ENCODE data around the gene SLC49A3.

DNA sequence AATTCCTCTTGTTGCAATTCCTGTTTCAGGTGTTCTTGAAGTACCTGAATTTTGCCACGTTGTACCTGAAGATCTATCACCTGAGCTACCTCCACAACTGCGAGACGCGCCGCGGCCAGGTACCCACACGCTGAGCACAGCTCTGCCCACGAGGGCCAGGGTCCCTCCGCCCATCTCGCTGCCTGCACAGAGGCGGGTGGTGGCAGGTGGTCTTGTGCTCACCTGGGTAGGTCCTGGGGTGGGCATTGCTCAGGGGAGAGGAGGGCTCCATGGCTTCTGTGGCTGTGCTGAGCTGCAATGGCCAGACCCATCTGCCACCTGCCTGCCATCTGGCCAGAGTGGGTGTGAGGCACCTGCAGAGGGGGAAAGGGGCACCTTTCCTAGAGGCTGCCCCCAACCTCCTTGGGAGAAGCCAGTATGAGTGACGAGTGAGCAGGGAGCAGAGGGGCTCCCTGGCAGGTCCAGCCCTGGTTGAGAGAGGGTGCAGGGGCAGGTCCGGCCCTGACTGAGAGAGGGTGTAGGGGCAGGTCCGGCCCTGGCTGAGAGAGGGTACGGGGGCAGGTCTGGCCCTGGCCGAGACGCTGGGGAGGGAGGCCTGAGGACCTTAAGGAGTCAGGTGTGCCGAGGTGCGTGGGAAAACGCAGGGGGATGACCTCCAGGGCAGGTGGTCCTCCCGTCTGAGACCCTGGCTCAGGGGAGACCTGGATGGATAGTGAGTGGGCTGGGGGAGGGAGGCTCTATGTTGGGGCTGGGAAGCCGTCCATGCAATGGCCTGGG is 52.9 kb downstream of the SLC49A3 start:
- TF ChIP-seq, protein P1, sequence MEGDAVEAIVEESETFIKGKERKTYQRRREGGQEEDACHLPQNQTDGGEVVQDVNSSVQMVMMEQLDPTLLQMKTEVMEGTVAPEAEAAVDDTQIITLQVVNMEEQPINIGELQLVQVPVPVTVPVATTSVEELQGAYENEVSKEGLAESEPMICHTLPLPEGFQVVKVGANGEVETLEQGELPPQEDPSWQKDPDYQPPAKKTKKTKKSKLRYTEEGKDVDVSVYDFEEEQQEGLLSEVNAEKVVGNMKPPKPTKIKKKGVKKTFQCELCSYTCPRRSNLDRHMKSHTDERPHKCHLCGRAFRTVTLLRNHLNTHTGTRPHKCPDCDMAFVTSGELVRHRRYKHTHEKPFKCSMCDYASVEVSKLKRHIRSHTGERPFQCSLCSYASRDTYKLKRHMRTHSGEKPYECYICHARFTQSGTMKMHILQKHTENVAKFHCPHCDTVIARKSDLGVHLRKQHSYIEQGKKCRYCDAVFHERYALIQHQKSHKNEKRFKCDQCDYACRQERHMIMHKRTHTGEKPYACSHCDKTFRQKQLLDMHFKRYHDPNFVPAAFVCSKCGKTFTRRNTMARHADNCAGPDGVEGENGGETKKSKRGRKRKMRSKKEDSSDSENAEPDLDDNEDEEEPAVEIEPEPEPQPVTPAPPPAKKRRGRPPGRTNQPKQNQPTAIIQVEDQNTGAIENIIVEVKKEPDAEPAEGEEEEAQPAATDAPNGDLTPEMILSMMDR (conservative IDR thresholded peaks at IDR 0.05 in 1 of 2, IDR thresholded peaks at IDR 0.05 in 1 of 2; ENCODE audit: extremely low read depth in 1 of 2, insufficient read depth in 1 of 2, low read depth in 1 of 2, low read length in 2 of 2): no peak
- TF ChIP-seq EZH2 (IDR thresholded peaks at IDR 0.05; ENCODE audit: borderline replicate concordance, low read length): no peak

Measured in mammary epithelial cell (primary cell).